NOMO-1 (cell line): ENCODE data around the gene GUSB.
"Not testable (repeated sequence)": the region's sequence is repeated elsewhere in the genome, so short reads cannot be mapped to it uniquely, and the experiment has no call there.

ENCODE experiments used
- DNase-seq, 2 experiments: peaks; one replicate each; lab custom pipeline; 2025; ENCODE audit not compliant: unreplicated experiment in 2 of 2; lab: John Stamatoyannopoulos, UW

Gene GUSB

GRCh38 chr7:65976659-65977196 is 5.3 kb downstream of the GUSB start:
- no peak for DNase-seq

GRCh38 chr7:65975814-65976445 is 6.1 kb downstream of the GUSB start:
- no peak for DNase-seq

GRCh38 chr7:65974876-65975275 is 7.1 kb downstream of the GUSB start:
- no peak for DNase-seq

GRCh38 chr7:65974191-65974801 is 7.7 kb downstream of the GUSB start:
- DNase-seq, result no peak

GRCh38 chr7:65972976-65973375 is 9.0 kb downstream of the GUSB start:
- DNase-seq, result no peak

- DNase-seq, result no peak
These were observed 11.0 kb downstream of the GUSB start for GRCh38 chr7:65971021-65971420.

- DNase-seq, result no peak
These were observed 13.5 kb downstream of the GUSB start for GRCh38 chr7:65968256-65969185.

GRCh38 chr7:65967361-65968155 is 14.5 kb downstream of the GUSB start:
- DNase-seq, result no peak

- no peak for DNase-seq
These were observed 15.9 kb downstream of the GUSB start for GRCh38 chr7:65966146-65966545.

GRCh38 chr7:65964671-65965070 is 17.3 kb downstream of the GUSB start:
- not testable (repeated sequence) for DNase-seq

GRCh38 chr7:65962033-65962432 is 20.0 kb downstream of the GUSB start:
- DNase-seq, result no peak

- no peak for DNase-seq
These were observed 21.5 kb downstream of the GUSB start for GRCh38 chr7:65960351-65961074.

GRCh38 chr7:65955718-65956117 is 26.3 kb downstream of the GUSB start:
- DNase-seq, result no peak

GRCh38 chr7:65953890-65954450 is 28.0 kb downstream of the GUSB start:
- no peak for DNase-seq

GRCh38 chr7:65953001-65953720 is 28.9 kb downstream of the GUSB start:
- DNase-seq, result no peak

GRCh38 chr7:65951837-65952578 is 30.0 kb downstream of the GUSB start:
- no peak for DNase-seq

- no peak for DNase-seq
These were observed 35.1 kb downstream of the GUSB start for GRCh38 chr7:65946904-65947303.

- not testable (repeated sequence) for DNase-seq
These were observed 36.2 kb downstream of the GUSB start for GRCh38 chr7:65945787-65946186.
